Progenitor cell of endocrine pancreas (in vitro differentiated cells): ENCODE data around the gene SCP2. TPM values are rescaled to one million over a fixed set of nuclear protein-coding genes. Genes with fewer than 3 reads are reported as not detected.

Source experiments
- DNase-seq: peaks from one replicate; pipeline ENCODE4 v3.0.0; 2021; ENCODE audit warnings: low spot score; ENCODE audit not compliant: unreplicated experiment
- H3K27ac Mint-ChIP-seq: 2 replicates; pipeline ENCODE4 v1.8.0; 2021; ENCODE audit warnings: mild to moderate bottlenecking, moderate library complexity, mixed read lengths
- H3K27me3 Mint-ChIP-seq: 2 replicates; pipeline ENCODE4 v1.8.0; 2021; ENCODE audit warnings: mixed read lengths
- H3K36me3 Mint-ChIP-seq: 2 replicates; pipeline ENCODE4 v1.8.0; 2022; ENCODE audit warnings: mixed read lengths; ENCODE audit not compliant: insufficient read depth
- H3K4me1 Mint-ChIP-seq: 2 replicates; pipeline ENCODE4 v1.8.0; 2021; ENCODE audit warnings: low read depth, mixed read lengths
- H3K4me3 Mint-ChIP-seq: 2 replicates; pipeline ENCODE4 v1.8.0; 2021; ENCODE audit warnings: low read depth, mild to moderate bottlenecking, moderate library complexity, mixed read lengths
- H3K9me3 Mint-ChIP-seq: 2 replicates; pipeline ENCODE4 v1.8.0; 2021; ENCODE audit warnings: low read depth, mixed read lengths
- long read RNA-seq: library from polyadenylated mRNA; unstranded; transcript quantifications from one replicate; pipeline ENCODE4 v2.0.0, GENCODE V29; 2020
- total RNA-seq: library from RNA; stranded (reverse); gene quantifications from 2 replicates; pipeline ENCODE4 v1.2.1, GENCODE V29; 2021
- TF ChIP-seq, protein P1 (sequence below): fragments of 200-600 bp; sonication (generic); IDR thresholded peaks from one replicate; pipeline ENCODE4 v1.5.0; 2021; ENCODE audit warnings: antibody characterized with exemption, mild to moderate bottlenecking; ENCODE audit not compliant: unreplicated experiment

Gene SCP2, protein sequence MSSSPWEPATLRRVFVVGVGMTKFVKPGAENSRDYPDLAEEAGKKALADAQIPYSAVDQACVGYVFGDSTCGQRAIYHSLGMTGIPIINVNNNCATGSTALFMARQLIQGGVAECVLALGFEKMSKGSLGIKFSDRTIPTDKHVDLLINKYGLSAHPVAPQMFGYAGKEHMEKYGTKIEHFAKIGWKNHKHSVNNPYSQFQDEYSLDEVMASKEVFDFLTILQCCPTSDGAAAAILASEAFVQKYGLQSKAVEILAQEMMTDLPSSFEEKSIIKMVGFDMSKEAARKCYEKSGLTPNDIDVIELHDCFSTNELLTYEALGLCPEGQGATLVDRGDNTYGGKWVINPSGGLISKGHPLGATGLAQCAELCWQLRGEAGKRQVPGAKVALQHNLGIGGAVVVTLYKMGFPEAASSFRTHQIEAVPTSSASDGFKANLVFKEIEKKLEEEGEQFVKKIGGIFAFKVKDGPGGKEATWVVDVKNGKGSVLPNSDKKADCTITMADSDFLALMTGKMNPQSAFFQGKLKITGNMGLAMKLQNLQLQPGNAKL
- total RNA-seq: 60.8 and 67.8 TPM in 2 replicates
- long read RNA-seq, transcript SCP2-205 (4 exons, 1,298 nt): minor isoform, 10 of 247 reads
- long read RNA-seq, transcript SCP2-207 (5 exons, 894 nt): major isoform, 178 of 247 reads
- long read RNA-seq, transcript SCP2-203 (16 exons, 2,811 nt): minor isoform, 31 of 247 reads
- long read RNA-seq, partial matches to known transcripts: 11 of 247 reads
- long read RNA-seq, other reads (novel, unspliced or antisense): 11 of 247 reads

DNA sequence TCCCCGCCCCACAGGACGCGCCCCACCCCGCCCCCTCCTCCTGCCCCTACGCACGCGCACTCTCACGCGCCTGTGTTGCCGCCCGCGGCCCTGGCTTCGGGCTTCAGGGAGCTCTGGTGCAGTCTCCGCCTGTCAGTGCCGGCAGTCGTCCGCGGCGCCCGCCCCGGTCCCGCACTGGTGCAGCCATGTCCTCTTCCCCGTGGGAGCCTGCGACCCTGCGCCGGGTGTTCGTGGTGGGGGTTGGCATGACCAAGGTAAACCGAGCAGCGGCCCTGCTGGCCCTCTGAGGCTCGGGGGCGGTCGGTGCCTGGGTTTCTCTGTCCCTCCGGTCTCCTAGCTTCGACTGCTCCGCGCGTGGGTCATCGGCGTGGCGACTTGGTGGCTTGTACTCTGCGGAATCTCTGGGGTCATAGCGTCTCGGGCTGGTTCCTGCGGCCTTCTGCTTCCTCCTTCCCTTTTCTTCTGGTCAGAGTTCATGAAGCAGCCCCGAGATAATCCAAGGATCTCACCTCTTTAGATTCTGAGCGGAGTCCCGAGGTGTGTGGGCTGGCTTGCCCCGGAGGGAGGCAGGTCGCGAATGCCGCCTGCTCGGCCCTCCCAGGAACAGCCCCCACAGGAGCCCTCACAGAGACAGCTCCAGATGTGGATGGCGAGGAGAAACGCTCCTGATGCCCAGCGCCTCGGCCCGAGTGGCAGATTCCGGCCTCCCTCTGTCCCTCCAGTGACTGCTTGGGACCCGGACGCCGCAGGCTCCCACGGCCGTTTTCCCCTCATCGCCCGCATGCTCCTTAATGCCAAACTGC, at the start of gene SCP2:
TSS of gene SCP2 (plus strand) at position 65 of the 803 bp plus-strand sequence. CDS start at position 186, 121 bp downstream.
- H3K9me3 Mint-ChIP-seq: no peaks in the 10 kb centered on the region
- peak within 1 kb of the TSS; percentile 70 for H3K4me3 Mint-ChIP-seq
- peak within 1 kb of the TSS; percentile 81 for H3K27ac Mint-ChIP-seq

DNA sequence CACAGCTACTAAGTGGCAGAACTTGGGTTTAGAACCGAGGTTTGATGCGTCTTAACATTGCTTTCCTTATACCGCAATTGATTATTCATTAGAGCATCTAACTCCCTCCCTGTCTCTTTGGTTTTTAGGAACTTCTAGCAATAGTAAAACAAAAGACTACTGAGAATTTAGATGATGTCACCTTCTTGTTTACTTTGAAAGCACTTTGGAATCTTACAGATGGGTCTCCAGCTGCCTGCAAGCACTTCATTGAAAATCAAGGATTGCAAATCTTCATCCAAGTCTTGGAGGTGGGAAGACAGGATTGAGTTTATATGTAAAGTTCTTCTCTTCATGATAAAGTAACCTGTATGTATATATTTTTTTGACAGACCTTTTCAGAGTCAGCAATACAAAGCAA, 49.5 kb upstream of the SCP2 start:
- H3K27ac Mint-ChIP-seq: no peak overlapping the region
- no peaks in the 10 kb centered on the region for H3K36me3 Mint-ChIP-seq
- DNase-seq: no peak
- H3K9me3 Mint-ChIP-seq: no peaks in the 10 kb centered on the region
- TF ChIP-seq, protein P1, sequence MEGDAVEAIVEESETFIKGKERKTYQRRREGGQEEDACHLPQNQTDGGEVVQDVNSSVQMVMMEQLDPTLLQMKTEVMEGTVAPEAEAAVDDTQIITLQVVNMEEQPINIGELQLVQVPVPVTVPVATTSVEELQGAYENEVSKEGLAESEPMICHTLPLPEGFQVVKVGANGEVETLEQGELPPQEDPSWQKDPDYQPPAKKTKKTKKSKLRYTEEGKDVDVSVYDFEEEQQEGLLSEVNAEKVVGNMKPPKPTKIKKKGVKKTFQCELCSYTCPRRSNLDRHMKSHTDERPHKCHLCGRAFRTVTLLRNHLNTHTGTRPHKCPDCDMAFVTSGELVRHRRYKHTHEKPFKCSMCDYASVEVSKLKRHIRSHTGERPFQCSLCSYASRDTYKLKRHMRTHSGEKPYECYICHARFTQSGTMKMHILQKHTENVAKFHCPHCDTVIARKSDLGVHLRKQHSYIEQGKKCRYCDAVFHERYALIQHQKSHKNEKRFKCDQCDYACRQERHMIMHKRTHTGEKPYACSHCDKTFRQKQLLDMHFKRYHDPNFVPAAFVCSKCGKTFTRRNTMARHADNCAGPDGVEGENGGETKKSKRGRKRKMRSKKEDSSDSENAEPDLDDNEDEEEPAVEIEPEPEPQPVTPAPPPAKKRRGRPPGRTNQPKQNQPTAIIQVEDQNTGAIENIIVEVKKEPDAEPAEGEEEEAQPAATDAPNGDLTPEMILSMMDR: no peak
- no peak overlapping the region for H3K4me3 Mint-ChIP-seq
- H3K27me3 Mint-ChIP-seq: no peaks in the 10 kb centered on the region
- H3K4me1 Mint-ChIP-seq: no peaks in the 10 kb centered on the region

More for the DNA sequence above, at the start of gene SCP2:
- Mint-ChIP-seq H3K36me3 (no peaks in the 10 kb centered on the region), H3K4me1 (peaks cover 1% of the 10 kb centered on the region), H3K27me3 (peaks cover 54% of the 10 kb centered on the region)
- peak; percentile 59 for DNase-seq
- TF ChIP-seq, protein P1: no peak

DNA sequence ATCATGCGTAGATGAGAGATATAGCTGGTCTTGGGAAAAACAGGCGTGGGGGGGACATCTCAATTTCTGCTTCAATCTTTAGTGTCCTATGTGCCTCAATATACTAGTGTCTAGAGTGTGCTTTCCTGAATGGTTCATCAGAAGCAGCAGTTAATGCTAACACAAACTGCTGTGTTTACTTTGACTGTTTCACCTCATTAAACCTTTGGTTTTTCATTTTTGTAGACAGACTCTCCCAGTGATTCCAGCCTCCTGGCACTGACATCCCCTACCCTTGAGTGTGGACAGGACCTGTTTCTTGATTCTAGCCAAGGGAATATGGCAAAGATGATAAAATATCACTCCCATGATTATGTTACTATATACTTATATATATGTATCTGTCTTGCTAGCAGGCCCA, 46.9 kb upstream of the SCP2 start:
- H3K4me3 Mint-ChIP-seq: no peak overlapping the region
- H3K36me3 Mint-ChIP-seq: no peaks in the 10 kb centered on the region
- peaks cover 3% of the 10 kb centered on the region for H3K9me3 Mint-ChIP-seq
- no peaks in the 10 kb centered on the region for H3K4me1 Mint-ChIP-seq
- TF ChIP-seq, protein P1: no peak
- no peaks in the 10 kb centered on the region for H3K27me3 Mint-ChIP-seq
- H3K27ac Mint-ChIP-seq: no peak overlapping the region
- DNase-seq: no peak

DNA sequence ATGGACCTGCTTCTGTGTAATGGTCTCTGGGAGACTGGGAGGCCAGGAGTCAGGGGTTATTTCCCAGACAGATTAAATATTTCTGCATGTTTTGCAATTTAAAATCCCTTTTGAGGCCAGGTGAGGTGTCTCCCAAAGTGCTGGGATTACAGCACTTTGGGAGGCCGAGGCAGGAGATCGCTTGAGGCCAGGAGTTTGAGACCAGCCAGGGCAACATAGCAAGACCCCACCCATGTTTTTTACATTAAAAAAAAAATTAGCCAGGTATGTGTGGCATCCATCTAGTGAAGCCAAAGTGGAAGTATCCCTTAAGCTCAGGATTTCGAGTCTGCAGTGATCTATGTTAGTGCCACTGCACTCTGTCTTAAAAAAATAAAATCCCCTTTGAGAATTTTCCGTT, 39.6 kb upstream of the SCP2 start:
- no peaks in the 10 kb centered on the region for H3K4me1 Mint-ChIP-seq
- TF ChIP-seq, protein P1: no peak
- no peak for DNase-seq
- no peaks in the 10 kb centered on the region for H3K36me3 Mint-ChIP-seq
- no peaks in the 10 kb centered on the region for H3K27me3 Mint-ChIP-seq
- H3K27ac Mint-ChIP-seq: no peak overlapping the region
- peaks cover 3% of the 10 kb centered on the region for H3K9me3 Mint-ChIP-seq
- no peak overlapping the region for H3K4me3 Mint-ChIP-seq
